Endothelial cell of umbilical vein (primary cell): ENCODE measurements around the gene NRDC.

ENCODE experiments used
- CTCF ChIP-seq, 2 donors: IDR thresholded peaks; 1 replicate in 1 of 2; 2 replicates in 1 of 2; pipeline ENCODE4 v1.5.1; 2011; ENCODE audit warnings: low read length in 2 of 2, mild to moderate bottlenecking in 2 of 2, moderate library complexity in 2 of 2, control low read depth in 1 of 2, inconsistent platforms in 1 of 2, low read depth in 1 of 2; ENCODE audit not compliant: insufficient read depth in 1 of 2; ENCODE audit errors: extremely low read depth in 1 of 2
- EZH2 ChIP-seq: IDR thresholded peaks from 2 replicates; pipeline ENCODE4 v1.6.1; 2012; ENCODE audit warnings: borderline replicate concordance, low read depth, mild to moderate bottlenecking, moderate library complexity, low read length, inconsistent platforms; ENCODE audit not compliant: severe bottlenecking
- GATA2 ChIP-seq: IDR thresholded peaks from 2 replicates; pipeline ENCODE4 v1.7.0; 2011; ENCODE audit warnings: low read depth, mild to moderate bottlenecking, moderate library complexity, mixed read lengths, low read length; ENCODE audit not compliant: insufficient read length, insufficient read depth
- MAX ChIP-seq: IDR thresholded peaks from 2 replicates; pipeline ENCODE4 v1.6.1; 2011; ENCODE audit not compliant: insufficient read depth, insufficient read length
- POLR2A ChIP-seq: IDR thresholded peaks from 2 replicates; pipeline ENCODE4 v1.6.1; 2012; ENCODE audit warnings: low read depth, mild to moderate bottlenecking, control low read depth, low read length
- POLR2AphosphoS5 ChIP-seq: IDR thresholded peaks from 2 replicates; pipeline ENCODE4 v1.6.1; 2012; ENCODE audit warnings: low read depth, mild to moderate bottlenecking, control low read depth, low read length, moderate library complexity; ENCODE audit not compliant: insufficient read depth

DNA sequence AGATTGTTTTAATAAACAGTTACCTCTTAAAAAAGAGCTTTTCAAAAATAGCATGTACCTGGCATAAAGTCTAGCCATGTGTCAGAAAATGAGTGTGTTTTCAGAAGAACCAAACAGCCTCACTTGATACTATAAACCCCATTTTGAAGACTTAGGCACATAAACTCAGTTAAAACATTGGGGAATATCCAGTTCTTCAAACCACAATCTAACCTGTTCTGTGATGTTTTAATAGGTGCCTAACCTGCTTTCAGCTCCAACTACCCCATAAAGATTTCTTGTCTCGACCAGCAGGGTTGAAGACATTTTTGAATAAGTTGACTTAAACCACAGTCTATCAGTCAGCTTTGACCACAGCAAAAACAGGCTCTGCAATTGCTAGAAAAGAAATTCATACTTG lies 41.3 kb downstream of the NRDC start:
- no peak for TF ChIP-seq CTCF (IDR thresholded peaks at IDR 0.05; ENCODE audit: extremely low read depth in 1 of 2, insufficient read depth in 1 of 2, low read depth in 1 of 2, low read length in 2 of 2)
- no peak for TF ChIP-seq POLR2A
- no peak for TF ChIP-seq EZH2
- no peak for TF ChIP-seq POLR2AphosphoS5
- no peak for TF ChIP-seq MAX
- no peak for TF ChIP-seq GATA2
